Left ventricle myocardium inferior (tissue), 1 donor: ENCODE measurements around the gene PRSS21. TPM values are rescaled to one million over a fixed set of nuclear protein-coding genes. Genes with fewer than 3 reads are reported as not detected.

ENCODE experiments used
- DNase-seq: peaks from one replicate; pipeline ENCODE4 v3.0.0-alpha.2; 2020
- H3K27ac ChIP-seq: fragments of 200-600 bp; replicated peaks from 2 replicates; pipeline ENCODE4 v1.8.0; 2021
- H3K27me3 ChIP-seq: fragments of 200-600 bp; 2 replicates; pipeline ENCODE4 v1.8.0; 2021; ENCODE audit warnings: low read depth
- H3K36me3 ChIP-seq: fragments of 200-600 bp; 2 replicates; pipeline ENCODE4 v1.8.0; 2021
- H3K4me1 ChIP-seq: fragments of 200-600 bp; 2 replicates; pipeline ENCODE4 v1.8.0; 2021
- H3K4me3 ChIP-seq: fragments of 200-600 bp; 2 replicates; pipeline ENCODE4 v1.8.0; 2021; ENCODE audit warnings: mild to moderate bottlenecking, moderate library complexity
- H3K9me3 ChIP-seq: fragments of 200-600 bp; replicated peaks from 2 replicates; pipeline ENCODE4 v1.8.0; 2021
- CTCF ChIP-seq: fragments of 200-600 bp; IDR thresholded peaks from 2 replicates; pipeline ENCODE4 v1.8.0; 2021; ENCODE audit warnings: antibody characterized with exemption, mild to moderate bottlenecking, borderline replicate concordance
- intact Hi-C: fragments of 100-400 bp; cut with micrococcal nuclease; formaldehyde crosslinking; loops from one replicate; pipeline ENCODE4 v1.11.0; 2022
- total RNA-seq: library from RNA; stranded (reverse); fragmentation: NEBNext Ultra II Directional; extraction: Animal tissue kit (Norgen Biotek cat#: 25700); gene quantifications from one replicate; pipeline ENCODE4 v1.2.1, GENCODE V29; 2021
- donor health status: DM: no; HTN: yes; CAD: no; lungs with severe emphysema.

Gene PRSS21
- total RNA-seq, 1 donor from 2014 or later: not detected

GRCh38 chr16:2822496-2822895, 5.5 kb downstream of the PRSS21 start:
- Histone ChIP-seq H3K4me3 (no peak overlapping the region), H3K27me3 (peaks cover 72% of the 10 kb centered on the region), H3K4me1 (no peaks in the 10 kb centered on the region), H3K9me3 (no peaks in the 10 kb centered on the region), H3K36me3 (no peaks in the 10 kb centered on the region), H3K27ac (no peak overlapping the region)
- no peak for DNase-seq
- intact Hi-C loops: no loop called here
- TF ChIP-seq CTCF: no peak

GRCh38 chr16:2824626-2825025, 7.6 kb downstream of the PRSS21 start:
- H3K9me3 ChIP-seq: no peaks in the 10 kb centered on the region
- intact Hi-C loops: no loop called here
- no peak overlapping the region for H3K27ac ChIP-seq
- no peak for TF ChIP-seq CTCF
- no peaks in the 10 kb centered on the region for H3K4me1 ChIP-seq
- no peak overlapping the region for H3K4me3 ChIP-seq
- peaks cover 72% of the 10 kb centered on the region for H3K27me3 ChIP-seq
- no peak for DNase-seq
- no peaks in the 10 kb centered on the region for H3K36me3 ChIP-seq

- no peak overlapping the region for H3K27ac ChIP-seq
- H3K27me3 ChIP-seq: peaks cover 72% of the 10 kb centered on the region
- H3K4me1 ChIP-seq: no peaks in the 10 kb centered on the region
- TF ChIP-seq CTCF: no peak
- DNase-seq: no peak
- intact Hi-C loops: no loop called here
- no peaks in the 10 kb centered on the region for H3K36me3 ChIP-seq
- H3K9me3 ChIP-seq: no peaks in the 10 kb centered on the region
- no peak overlapping the region for H3K4me3 ChIP-seq
Observed at GRCh38 chr16:2825049-2825742, 8.2 kb downstream of the PRSS21 start.

- intact Hi-C loops: no loop called here
- DNase-seq: no peak
- H3K4me3 ChIP-seq: no peak overlapping the region
- TF ChIP-seq CTCF: no peak
- no peaks in the 10 kb centered on the region for H3K36me3 ChIP-seq
- no peaks in the 10 kb centered on the region for H3K9me3 ChIP-seq
- H3K27me3 ChIP-seq: peaks cover 72% of the 10 kb centered on the region
- H3K27ac ChIP-seq: no peak overlapping the region
- H3K4me1 ChIP-seq: no peaks in the 10 kb centered on the region
Observed at GRCh38 chr16:2825906-2826305, 8.9 kb downstream of the PRSS21 start.

- intact Hi-C loops: no loop called here
- Histone ChIP-seq H3K4me1 (no peaks in the 10 kb centered on the region), H3K36me3 (no peaks in the 10 kb centered on the region), H3K4me3 (no peak overlapping the region), H3K27ac (no peak overlapping the region), H3K27me3 (peaks cover 72% of the 10 kb centered on the region), H3K9me3 (no peaks in the 10 kb centered on the region)
- TF ChIP-seq CTCF: no peak
- no peak for DNase-seq
Observed at GRCh38 chr16:2826591-2827373, 9.7 kb downstream of the PRSS21 start.
